ENCODE results near the gene S100A1.

DNA sequence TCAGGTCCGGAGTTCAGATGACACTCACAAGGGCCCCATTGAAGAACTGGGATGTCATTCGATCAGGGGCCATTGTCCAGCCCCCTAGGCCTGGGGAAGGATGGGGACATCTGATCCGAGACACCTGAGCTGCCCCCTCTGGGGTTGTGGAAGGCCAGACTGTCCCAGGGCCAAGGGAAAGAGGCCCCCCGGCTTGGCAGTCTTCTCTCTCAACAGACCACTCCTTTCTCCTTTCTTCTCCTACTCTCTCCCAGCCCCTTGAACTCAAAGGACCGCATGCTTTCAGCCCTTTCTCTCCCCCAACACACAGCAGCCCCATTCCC lies 1.1 kb downstream of the S100A1 start:
- TF ChIP-seq, protein P1, sequence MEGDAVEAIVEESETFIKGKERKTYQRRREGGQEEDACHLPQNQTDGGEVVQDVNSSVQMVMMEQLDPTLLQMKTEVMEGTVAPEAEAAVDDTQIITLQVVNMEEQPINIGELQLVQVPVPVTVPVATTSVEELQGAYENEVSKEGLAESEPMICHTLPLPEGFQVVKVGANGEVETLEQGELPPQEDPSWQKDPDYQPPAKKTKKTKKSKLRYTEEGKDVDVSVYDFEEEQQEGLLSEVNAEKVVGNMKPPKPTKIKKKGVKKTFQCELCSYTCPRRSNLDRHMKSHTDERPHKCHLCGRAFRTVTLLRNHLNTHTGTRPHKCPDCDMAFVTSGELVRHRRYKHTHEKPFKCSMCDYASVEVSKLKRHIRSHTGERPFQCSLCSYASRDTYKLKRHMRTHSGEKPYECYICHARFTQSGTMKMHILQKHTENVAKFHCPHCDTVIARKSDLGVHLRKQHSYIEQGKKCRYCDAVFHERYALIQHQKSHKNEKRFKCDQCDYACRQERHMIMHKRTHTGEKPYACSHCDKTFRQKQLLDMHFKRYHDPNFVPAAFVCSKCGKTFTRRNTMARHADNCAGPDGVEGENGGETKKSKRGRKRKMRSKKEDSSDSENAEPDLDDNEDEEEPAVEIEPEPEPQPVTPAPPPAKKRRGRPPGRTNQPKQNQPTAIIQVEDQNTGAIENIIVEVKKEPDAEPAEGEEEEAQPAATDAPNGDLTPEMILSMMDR (IDR thresholded peaks at IDR 0.05; ENCODE audit: low read depth, low read length, poor library complexity, severe bottlenecking): no peak
- no peak for TF ChIP-seq EZH2phosphoT487 (IDR thresholded peaks at IDR 0.05; ENCODE audit: borderline replicate concordance, low read length)
